Memory B cell (primary cell): ENCODE results near the gene TXNL4B.

Experiments
- ATAC-seq: fragments of 150-1000 bp; cut with Tn5 transposase; 2 replicates; pipeline ENCODE4 v1.10.0; 2021; ENCODE audit warnings: low read depth, mild to moderate bottlenecking, moderate library complexity
- DNase-seq, 2 donors: peaks; one replicate each; pipeline ENCODE4 v3.0.0; 2022; ENCODE audit warnings: low spot score in 2 of 2
- H3K27ac Mint-ChIP-seq: one replicate; pipeline ENCODE4 v1.8.0; 2022; ENCODE audit warnings: mild to moderate bottlenecking, moderate library complexity, mixed read lengths
- H3K27me3 Mint-ChIP-seq: one replicate; pipeline ENCODE4 v1.8.0; 2022; ENCODE audit warnings: mixed read lengths
- H3K36me3 Mint-ChIP-seq: one replicate; pipeline ENCODE4 v1.8.0; 2022; ENCODE audit warnings: mild to moderate bottlenecking, mixed read lengths
- H3K4me1 Mint-ChIP-seq: one replicate; pipeline ENCODE4 v1.8.0; 2022; ENCODE audit warnings: mixed read lengths
- H3K4me3 Mint-ChIP-seq: one replicate; pipeline ENCODE4 v1.8.0; 2022; ENCODE audit warnings: mild to moderate bottlenecking, moderate library complexity, mixed read lengths
- H3K9me3 Mint-ChIP-seq: one replicate; pipeline ENCODE4 v1.8.0; 2022; ENCODE audit warnings: mixed read lengths

TXNL4B gene

DNA sequence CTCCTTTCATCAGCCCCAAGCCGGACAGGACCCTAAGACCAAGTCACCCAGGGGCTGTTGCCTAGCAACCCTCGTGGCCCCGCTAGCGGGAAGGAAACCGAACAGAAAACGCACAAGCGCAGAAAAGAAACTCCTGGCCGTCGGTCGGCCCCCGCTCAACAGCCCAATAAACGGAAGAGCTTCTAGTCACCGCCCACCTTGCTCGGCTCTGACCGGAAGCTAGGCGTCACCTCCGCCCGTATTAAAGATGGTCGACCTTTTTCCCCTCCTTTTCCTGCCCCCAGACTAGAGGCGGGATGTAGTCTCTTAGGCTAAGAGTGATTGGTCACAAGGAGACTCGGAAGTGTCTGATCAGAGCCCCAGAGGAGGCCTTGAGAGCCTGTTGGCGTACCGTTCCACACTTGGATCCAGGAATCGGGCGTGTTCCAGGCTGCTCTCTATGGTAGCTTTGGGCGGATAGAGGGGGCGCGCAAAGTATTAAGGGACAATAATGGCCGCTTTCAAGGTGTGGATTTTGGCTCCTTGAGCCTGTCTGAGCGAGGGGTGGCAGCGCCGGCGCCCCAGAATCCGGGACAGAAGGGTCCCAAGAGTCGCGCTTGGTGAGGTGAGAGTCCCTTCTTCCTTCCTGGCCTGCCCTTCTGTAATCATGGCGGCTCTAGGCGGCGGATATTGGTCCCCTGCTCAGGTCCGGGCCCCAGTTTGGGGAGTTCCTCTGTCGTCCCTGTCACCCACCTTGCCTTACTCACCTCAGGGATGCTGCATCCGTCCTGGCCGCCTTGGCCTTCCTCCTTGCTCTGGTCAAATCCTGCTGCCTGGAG, at the start of gene TXNL4B, which contains the start of gene DHX38:
TXNL4B (minus strand) TSS at position 173 of the 818 bp plus-strand sequence. CDS start 2,871 bp downstream, outside the sequence.
DHX38 (plus strand) TSS at position 400 of the 818 bp plus-strand sequence. CDS start 2,311 bp downstream, outside the sequence.
- Mint-ChIP-seq H3K4me3 (peak within 1 kb of the TSS; percentile 99), H3K27me3 (no peaks in the 10 kb centered on the region), H3K36me3 (peaks cover 27% of the 10 kb centered on the region), H3K4me1 (peaks cover 34% of the 10 kb centered on the region), H3K27ac (peak within 1 kb of the TSS; percentile 99), H3K9me3 (no peaks in the 10 kb centered on the region)
- peak; percentile 93 for ATAC-seq
- DNase-seq: peak; percentile 80 to 86

DNA sequence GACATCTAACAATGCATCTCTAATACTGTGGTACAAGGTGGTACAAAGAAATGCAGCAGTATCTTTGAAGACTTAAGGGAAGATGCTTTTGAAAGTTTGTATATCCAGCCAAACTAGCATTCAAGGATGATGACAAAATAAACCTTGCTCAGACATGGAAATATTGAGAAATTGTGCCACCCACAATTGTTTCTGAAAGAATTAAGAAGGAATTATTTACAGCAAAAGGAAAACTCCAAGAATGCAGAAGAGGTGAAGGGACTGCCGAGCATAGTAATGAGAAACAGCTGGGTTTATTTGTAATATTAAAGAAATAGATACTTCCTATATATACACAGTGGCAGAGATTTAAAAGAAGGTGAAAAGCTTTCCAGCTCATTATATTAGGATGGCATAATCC, 49.1 kb upstream of the TXNL4B start:
- Mint-ChIP-seq H3K36me3 (peaks cover 2% of the 10 kb centered on the region), H3K27me3 (no peaks in the 10 kb centered on the region), H3K4me1 (no peaks in the 10 kb centered on the region), H3K27ac (no peak overlapping the region), H3K4me3 (no peak overlapping the region), H3K9me3 (no peaks in the 10 kb centered on the region)
- ATAC-seq: no peak
- no peak for DNase-seq

DNA sequence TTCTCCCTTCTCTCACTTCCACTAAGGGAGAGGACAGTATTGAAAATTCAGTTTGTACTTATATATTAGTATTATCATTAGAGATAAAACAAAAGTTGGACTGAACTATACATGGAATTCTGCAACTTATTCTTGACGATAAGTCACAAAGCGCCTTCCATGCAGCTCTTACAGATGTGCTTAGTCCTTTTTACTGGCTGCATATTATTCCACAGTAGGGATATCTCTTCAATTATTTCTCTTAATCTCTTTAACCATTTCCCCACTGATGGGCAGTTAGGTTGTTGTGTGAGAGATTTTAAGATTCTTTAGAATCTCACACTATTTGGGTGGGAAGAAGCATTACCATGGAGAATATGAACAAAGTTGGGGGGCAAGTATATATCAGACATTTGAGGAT, 46.5 kb upstream of the TXNL4B start:
- Mint-ChIP-seq H3K9me3 (no peaks in the 10 kb centered on the region), H3K36me3 (peaks cover 8% of the 10 kb centered on the region), H3K4me1 (no peaks in the 10 kb centered on the region), H3K4me3 (no peak overlapping the region), H3K27ac (no peak overlapping the region), H3K27me3 (peaks cover 1% of the 10 kb centered on the region)
- DNase-seq: no peak
- ATAC-seq: no peak

DNA sequence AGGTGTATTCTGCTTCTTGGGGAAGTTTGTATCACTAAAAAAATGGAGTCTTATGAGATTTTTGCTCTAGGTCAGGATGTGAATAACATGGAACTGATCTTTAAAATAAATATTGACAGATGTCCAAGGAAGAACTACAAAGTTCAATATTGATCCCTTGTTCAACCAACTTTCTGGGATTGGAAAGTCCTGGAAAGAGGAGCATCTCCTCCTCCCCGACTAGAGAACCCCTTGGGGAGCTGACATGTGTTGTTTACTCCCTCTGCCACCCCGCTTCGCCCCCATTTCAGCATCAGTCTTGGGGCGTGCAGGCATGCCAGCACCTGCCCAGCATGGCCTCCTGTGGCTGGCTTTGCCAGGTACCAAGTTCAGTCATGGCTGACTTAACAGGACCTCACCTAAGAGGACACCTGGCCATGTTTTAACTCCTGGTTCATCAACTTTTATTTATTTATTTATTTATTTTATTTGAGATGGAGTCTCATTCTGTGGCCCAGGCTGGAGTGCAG, 44.7 kb upstream of the TXNL4B start:
- ATAC-seq: no peak
- no peak overlapping the region for H3K27ac Mint-ChIP-seq
- peaks cover 7% of the 10 kb centered on the region for H3K36me3 Mint-ChIP-seq
- DNase-seq: no peak
- H3K9me3 Mint-ChIP-seq: no peaks in the 10 kb centered on the region
- no peaks in the 10 kb centered on the region for H3K4me1 Mint-ChIP-seq
- H3K4me3 Mint-ChIP-seq: no peak overlapping the region
- H3K27me3 Mint-ChIP-seq: peaks cover 1% of the 10 kb centered on the region

DNA sequence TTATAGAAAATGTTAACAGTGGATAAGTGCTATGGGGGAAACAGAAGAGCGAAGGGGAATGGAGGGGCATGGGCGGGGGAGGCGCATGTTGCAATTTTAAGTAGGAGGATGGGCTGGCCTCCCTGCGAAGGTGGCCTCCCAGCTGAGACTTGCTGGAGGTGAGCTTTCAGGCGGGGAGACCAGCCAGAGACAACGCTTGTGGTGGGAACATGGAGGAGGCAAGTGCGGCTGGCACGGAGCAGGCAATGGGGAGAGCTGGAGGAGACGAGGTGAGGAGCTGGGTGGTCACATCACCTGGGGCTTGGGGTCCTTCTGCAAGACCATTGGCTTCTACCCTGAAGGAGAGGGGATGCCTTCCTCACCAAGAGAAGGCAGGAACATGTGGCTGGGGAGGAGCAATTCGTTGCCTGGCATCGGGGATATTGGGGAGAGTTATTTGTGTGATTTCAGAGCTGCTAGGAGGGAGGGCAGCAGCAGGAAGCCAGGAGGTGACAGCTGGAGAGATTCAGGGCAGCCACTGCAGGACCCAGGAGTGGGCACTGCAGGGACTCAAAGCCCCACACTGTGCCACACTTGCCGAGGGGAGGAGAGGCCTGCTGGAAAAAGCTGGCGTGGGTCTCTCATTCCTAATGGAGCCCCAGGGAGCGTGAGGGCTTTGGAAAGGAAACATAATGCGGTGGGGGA, 44.1 kb upstream of the TXNL4B start:
- ATAC-seq: no peak
- Mint-ChIP-seq H3K9me3 (no peaks in the 10 kb centered on the region), H3K27me3 (peaks cover 1% of the 10 kb centered on the region), H3K4me1 (no peaks in the 10 kb centered on the region), H3K27ac (no peak overlapping the region), H3K4me3 (no peak overlapping the region), H3K36me3 (peaks cover 6% of the 10 kb centered on the region)
- DNase-seq: no peak

DNA sequence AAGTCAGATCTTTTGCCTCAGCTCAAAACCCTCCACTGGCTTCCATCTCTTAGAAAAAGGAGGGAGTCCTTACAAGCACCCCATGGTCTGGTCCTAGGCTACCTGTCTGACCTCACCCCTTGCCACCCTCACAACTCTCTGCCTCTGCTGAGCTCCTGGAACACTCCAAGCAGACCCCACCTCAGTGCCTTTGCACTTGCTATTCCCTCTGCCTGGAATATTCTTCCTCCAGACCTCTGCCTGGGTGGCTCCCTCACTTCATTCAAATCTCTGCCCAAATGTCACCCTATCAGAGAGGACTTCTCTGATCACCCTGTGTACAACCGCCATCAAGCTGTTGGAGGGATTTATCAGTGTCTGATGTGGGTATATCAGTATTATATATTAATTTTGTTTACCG, 41.1 kb upstream of the TXNL4B start:
- Mint-ChIP-seq H3K4me3 (no peak overlapping the region), H3K36me3 (peaks cover 6% of the 10 kb centered on the region), H3K9me3 (no peaks in the 10 kb centered on the region), H3K27ac (no peak overlapping the region), H3K4me1 (no peaks in the 10 kb centered on the region), H3K27me3 (peaks cover 1% of the 10 kb centered on the region)
- ATAC-seq (no peak), DNase-seq (no peak)

DNA sequence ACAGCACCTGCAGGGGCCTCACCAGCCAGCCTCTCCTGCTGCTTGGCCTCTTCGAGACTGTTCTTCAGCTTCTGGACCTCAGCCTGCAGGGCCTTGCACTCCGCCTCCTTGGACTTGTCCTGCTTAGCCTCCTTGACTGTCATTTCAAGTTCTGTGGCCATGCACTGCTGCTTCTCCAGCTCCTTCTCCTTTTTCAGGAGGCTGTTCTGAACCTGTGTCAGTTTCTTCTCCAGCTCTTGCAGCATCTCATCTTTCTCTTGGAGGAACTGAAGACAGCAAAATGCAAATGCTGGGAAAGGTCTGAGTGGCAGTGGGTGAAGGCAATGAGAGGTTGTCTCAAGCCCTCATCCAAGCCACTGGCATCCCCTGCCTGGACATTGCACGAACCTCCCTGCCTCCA, 39.3 kb upstream of the TXNL4B start:
- ATAC-seq (no peak), DNase-seq (no peak)
- H3K27me3 Mint-ChIP-seq: peaks cover 1% of the 10 kb centered on the region
- no peaks in the 10 kb centered on the region for H3K4me1 Mint-ChIP-seq
- H3K36me3 Mint-ChIP-seq: peaks cover 6% of the 10 kb centered on the region
- no peak overlapping the region for H3K27ac Mint-ChIP-seq
- H3K9me3 Mint-ChIP-seq: no peaks in the 10 kb centered on the region
- no peak overlapping the region for H3K4me3 Mint-ChIP-seq

DNA sequence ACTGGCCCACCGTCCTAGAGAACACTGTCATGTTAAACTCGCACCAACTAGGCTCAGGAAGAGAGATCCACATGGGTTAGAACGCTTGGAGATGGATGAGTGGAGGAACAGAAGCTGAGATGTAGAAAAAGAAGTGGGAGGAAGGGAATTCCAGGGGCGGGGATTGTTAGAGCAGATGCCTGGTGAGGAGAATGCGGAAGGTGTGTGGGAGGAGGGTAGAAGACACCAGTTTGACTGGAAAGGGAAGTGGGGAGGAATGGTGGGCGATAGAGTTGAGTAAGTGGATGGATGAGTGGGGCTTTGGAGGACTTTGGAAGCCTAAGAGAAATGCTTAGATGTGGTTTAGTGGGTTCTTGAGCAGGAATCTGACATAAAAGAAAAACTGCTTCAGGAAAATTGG, 37.6 kb upstream of the TXNL4B start:
- no peak overlapping the region for H3K4me3 Mint-ChIP-seq
- DNase-seq (no peak), ATAC-seq (no peak)
- no peak overlapping the region for H3K27ac Mint-ChIP-seq
- no peaks in the 10 kb centered on the region for H3K27me3 Mint-ChIP-seq
- H3K36me3 Mint-ChIP-seq: no peaks in the 10 kb centered on the region
- H3K9me3 Mint-ChIP-seq: no peaks in the 10 kb centered on the region
- H3K4me1 Mint-ChIP-seq: no peaks in the 10 kb centered on the region

DNA sequence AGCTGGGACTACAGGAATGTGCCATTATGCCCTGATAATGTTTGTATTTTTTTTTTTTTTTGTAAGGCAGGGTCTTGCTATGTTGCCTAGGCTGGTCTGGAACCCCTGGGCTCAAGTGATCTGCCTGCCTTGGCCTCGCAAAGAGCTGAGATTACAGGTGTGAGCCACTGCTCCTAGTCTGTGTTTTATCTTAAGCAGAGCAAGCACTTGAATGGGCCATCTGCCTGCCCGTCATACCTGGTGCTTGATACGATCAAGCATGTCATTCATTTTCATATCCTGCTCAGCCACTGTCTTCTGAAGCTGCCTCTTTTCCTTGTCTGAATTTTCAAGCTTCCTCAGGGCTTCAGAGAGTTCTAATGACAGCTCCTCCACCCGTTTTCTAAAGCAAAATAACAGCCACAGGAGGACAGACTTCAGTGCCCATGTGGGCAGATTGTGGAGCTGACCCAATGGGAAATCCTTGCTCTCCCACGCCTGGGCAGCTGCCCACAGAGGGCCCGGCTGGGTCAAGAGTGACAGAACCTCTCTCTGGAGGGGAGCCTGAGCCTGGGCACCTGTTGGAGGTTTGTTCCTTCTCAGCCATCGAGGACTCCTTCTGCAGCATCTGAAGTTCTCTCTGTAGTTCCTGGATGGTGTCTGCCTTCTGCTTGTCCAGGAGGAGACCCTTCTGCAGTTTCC, 36.7 kb upstream of the TXNL4B start:
- ATAC-seq: no peak
- H3K4me1 Mint-ChIP-seq: no peaks in the 10 kb centered on the region

DNA sequence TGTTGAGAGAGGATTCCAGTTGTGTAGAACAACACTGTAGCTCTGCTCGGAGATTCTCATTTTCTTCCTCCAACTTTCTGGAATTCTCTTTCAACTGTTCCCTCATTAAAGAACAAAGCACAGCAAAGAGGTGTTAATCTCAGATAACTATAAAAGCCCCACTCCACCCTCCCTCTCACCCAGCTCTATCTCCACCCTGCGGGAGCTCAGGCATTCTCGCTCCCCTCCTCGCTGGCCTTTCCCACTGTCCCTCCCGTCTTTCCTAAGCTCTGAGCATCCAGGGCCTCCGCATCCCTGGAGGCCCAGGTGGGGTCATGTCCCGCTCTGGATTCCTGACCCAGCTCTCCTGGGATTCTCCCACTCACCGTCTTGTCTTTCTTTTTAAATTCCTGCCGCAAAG, 35.3 kb upstream of the TXNL4B start:
- no peaks in the 10 kb centered on the region for H3K36me3 Mint-ChIP-seq
- no peaks in the 10 kb centered on the region for H3K9me3 Mint-ChIP-seq
- ATAC-seq (no peak), DNase-seq (no peak)
- no peak overlapping the region for H3K27ac Mint-ChIP-seq
- H3K4me1 Mint-ChIP-seq: no peaks in the 10 kb centered on the region
- no peaks in the 10 kb centered on the region for H3K27me3 Mint-ChIP-seq
- no peak overlapping the region for H3K4me3 Mint-ChIP-seq

More for the DNA sequence above, 36.7 kb upstream of the TXNL4B start:
- Mint-ChIP-seq H3K27ac (no peak overlapping the region), H3K27me3 (no peaks in the 10 kb centered on the region), H3K36me3 (no peaks in the 10 kb centered on the region), H3K4me3 (no peak overlapping the region), H3K9me3 (no peaks in the 10 kb centered on the region)
- DNase-seq: no peak

DNA sequence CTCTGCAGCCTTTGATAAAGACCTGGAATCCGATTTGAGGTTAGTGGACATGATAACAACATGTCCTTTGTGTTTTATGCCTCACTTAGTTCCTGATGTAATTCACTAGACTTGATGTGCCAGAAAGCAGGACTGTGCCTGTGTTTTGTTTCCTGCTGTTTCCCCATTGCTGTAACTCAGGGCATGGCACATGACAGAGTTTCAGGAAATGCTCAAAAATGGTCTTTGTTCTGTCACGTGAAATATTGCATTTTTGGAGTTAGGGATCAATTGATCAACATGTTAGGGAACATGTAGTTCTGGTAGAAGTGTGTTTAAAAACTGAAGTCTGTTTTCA, 33.0 kb upstream of the TXNL4B start:
- Mint-ChIP-seq H3K9me3 (no peaks in the 10 kb centered on the region), H3K27ac (no peak overlapping the region), H3K4me3 (no peak overlapping the region), H3K27me3 (no peaks in the 10 kb centered on the region), H3K36me3 (no peaks in the 10 kb centered on the region), H3K4me1 (no peaks in the 10 kb centered on the region)
- ATAC-seq (no peak), DNase-seq (no peak)

DNA sequence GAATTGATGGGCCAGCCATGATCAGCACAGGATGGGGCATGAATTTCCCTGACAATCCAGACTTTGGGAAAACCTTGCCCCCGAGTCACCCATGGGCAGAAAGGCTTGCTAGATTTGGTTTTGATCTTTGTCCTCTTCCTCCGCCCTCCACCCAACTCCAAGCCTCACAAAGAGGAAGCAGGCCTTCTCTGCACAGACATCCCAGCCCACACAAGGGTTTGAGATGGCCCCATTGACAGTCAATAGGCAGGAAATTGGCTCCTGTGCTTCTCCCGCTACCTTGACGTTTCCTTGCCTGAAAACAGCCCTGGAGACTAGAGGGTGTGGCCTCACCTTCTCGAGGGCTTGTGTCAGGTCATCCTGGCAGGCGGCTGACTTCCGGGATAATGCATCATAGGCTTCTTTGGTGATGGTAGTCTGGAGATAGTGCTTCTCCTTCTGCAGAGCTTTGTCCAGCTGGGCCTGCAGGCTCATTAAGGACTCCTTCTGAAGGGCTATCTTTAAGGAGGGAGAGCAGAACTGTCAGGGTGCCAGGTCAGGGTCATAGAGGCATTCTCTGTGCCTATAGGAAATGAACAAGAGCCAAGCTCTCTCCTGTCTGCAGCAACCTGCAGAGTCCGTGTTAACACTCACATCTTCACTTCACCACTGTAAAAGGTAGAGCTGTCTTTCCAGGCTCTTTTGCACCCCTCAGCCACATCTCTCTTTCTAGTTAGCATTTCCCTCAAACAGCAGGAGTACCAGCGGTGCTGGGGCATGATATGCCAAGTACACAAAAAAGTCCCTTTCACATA, 32.4 kb upstream of the TXNL4B start:
- no peak for DNase-seq
- Mint-ChIP-seq H3K27ac (no peak overlapping the region), H3K36me3 (no peaks in the 10 kb centered on the region), H3K27me3 (no peaks in the 10 kb centered on the region), H3K4me3 (no peak overlapping the region), H3K9me3 (no peaks in the 10 kb centered on the region), H3K4me1 (no peaks in the 10 kb centered on the region)
- no peak for ATAC-seq

DNA sequence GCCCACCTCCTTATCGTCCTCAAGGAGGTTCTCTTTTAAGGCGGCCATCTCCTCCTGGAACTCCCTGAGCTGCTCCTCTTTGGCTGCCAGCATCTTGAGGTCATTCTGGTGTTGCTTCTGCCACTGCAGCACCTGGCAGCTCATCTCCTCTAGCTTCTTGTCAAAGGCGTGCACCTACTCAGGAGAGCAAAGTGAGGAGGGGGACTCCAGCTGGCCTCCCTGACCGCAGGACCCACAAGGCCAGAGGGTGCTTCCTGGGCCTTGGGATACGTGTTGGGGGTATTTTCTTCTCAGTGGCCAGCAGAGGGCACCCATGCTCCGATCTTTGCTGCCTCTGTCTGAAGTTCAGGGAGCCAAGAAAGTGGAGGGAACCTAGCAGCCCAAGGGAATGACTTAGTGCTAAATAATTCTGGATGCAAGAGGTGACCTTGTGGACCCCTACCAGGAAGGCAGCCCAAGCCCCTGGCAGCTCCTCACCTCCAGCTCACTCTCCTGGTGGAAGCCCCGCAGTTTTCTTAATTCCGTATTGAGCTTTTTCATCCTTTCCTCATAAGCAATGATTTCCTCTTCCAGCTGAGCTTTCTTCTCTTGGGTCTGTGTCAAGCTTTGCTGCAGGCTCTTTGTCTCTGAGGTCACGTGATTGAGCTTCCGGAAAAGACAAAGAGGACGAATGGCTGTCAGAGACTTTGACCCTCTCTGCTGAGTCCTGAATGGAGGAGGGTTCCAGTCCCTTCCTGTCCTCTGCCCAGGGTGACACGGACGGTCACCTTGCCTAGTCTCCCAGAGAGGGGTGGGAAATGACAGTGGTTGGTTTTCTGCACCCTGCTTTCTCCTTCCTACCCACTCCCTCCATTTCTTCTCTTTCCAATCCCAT, 31.6 kb upstream of the TXNL4B start:
- H3K4me1 Mint-ChIP-seq: no peaks in the 10 kb centered on the region
- ATAC-seq (peak; percentile 65), DNase-seq (peak; percentile 59 to 74)
- H3K4me3 Mint-ChIP-seq: no peak overlapping the region
- no peaks in the 10 kb centered on the region for H3K9me3 Mint-ChIP-seq
- H3K36me3 Mint-ChIP-seq: no peaks in the 10 kb centered on the region
- no peaks in the 10 kb centered on the region for H3K27me3 Mint-ChIP-seq
- H3K27ac Mint-ChIP-seq: no peak overlapping the region
